ENCODE data around the gene PCGF2.

PCGF2 gene

GRCh38 chr17:38719289-38719942 lies 28.7 kb downstream of the PCGF2 start:
- DNase-seq (ENCODE audit: low read depth in 2 of 2): no peak

- no peak for DNase-seq (ENCODE audit: low read depth in 2 of 2)
Observed at GRCh38 chr17:38717139-38717745, 30.9 kb downstream of the PCGF2 start.

GRCh38 chr17:38716368-38717005 lies 31.6 kb downstream of the PCGF2 start:
- DNase-seq (ENCODE audit: low read depth in 2 of 2): no peak

GRCh38 chr17:38715216-38715943 lies 32.8 kb downstream of the PCGF2 start:
- DNase-seq (ENCODE audit: low read depth in 2 of 2): no peak

- no peak for DNase-seq (ENCODE audit: low read depth in 2 of 2)
Observed at GRCh38 chr17:38713456-38714075, 34.6 kb downstream of the PCGF2 start.

GRCh38 chr17:38712593-38712992 lies 35.5 kb downstream of the PCGF2 start:
- no peak for DNase-seq (ENCODE audit: low read depth in 2 of 2)

GRCh38 chr17:38711792-38712571 lies 36.2 kb downstream of the PCGF2 start:
- DNase-seq (ENCODE audit: low read depth in 2 of 2): no peak

- DNase-seq (ENCODE audit: low read depth in 2 of 2): no peak
Observed at GRCh38 chr17:38710985-38711384, 37.2 kb downstream of the PCGF2 start.

- no peak for DNase-seq (ENCODE audit: low read depth in 2 of 2)
Observed at GRCh38 chr17:38710604-38710962, 37.6 kb downstream of the PCGF2 start.

GRCh38 chr17:38709864-38710603 lies 38.1 kb downstream of the PCGF2 start:
- DNase-seq (ENCODE audit: low read depth in 2 of 2): no peak

- no peak for DNase-seq (ENCODE audit: low read depth in 2 of 2)
Observed at GRCh38 chr17:38709104-38709820, 38.9 kb downstream of the PCGF2 start.

GRCh38 chr17:38707678-38708351 lies 40.3 kb downstream of the PCGF2 start:
- DNase-seq (ENCODE audit: low read depth in 2 of 2): no peak

- DNase-seq (ENCODE audit: low read depth in 2 of 2): no peak
Observed at GRCh38 chr17:38706505-38707216, 41.5 kb downstream of the PCGF2 start.

- no peak for DNase-seq (ENCODE audit: low read depth in 2 of 2)
Observed at GRCh38 chr17:38705803-38706504, 42.2 kb downstream of the PCGF2 start.

GRCh38 chr17:38705523-38705802 lies 42.7 kb downstream of the PCGF2 start:
- no peak for DNase-seq (ENCODE audit: low read depth in 2 of 2)

- peak; percentile 52 to 60 for DNase-seq (ENCODE audit: low read depth in 2 of 2)
Observed at GRCh38 chr17:38704606-38705522, 43.3 kb downstream of the PCGF2 start, which contains the start of gene MLLT6. Gene MLLT6, plus strand, starts transcription at chr17:38705273. Its CDS starts 360 bp downstream, at chr17:38705633.

Measured in stimulated activated CD8-positive, alpha-beta memory T cell treated with anti-CD3 and anti-CD28 coated beads, Interleukin-7, amount 100 ng/mL, for 1 hour (primary cell).